ENCODE measurements around the gene PEAK3. TPM values are rescaled to one million over a fixed set of nuclear protein-coding genes. Genes with fewer than 3 reads are reported as not detected.
A peak's percentile ranks its signal among the peaks of the same experiment; 100 is the strongest.

The PEAK3 gene
- total and polyA plus RNA-seq, 5 donors from 2014 or later: 0.10 to 0.32 (median 0.15) TPM; not detected in 1

DNA sequence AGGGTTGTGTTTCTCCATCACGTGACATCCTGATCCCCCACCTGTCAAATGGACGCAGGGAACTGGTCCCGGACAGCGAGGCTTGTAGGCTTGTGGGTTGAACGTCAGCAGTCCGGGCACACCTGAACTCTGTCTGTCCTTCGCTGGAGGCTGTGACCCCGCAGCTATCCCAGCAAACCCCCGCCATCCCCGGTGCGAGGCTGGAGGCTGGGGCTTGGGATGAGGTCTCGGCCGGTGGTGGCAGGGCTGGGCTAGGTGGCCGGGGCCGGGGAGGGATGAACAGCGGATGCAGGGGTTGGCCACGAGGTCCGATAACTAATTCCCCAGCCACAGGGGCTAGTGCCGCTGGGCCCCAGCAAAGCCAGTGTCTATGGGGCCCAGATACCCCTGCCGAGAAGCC, 37.6 kb upstream of the PEAK3 start:
- H3K27ac ChIP-seq (ENCODE audit: insufficient read depth, low read length, poor library complexity, severe bottlenecking): no peak overlapping the region
- no peak overlapping the region for H3K4me3 ChIP-seq (ENCODE audit: low read depth, low read length)
- ATAC-seq (ENCODE audit: low read depth in 2 of 2) (no peak), DNase-seq (no peak)
- peaks cover 5% of the 10 kb centered on the region for H3K36me3 ChIP-seq (ENCODE audit: control insufficient read depth, insufficient read depth, low read length)
- Mint-ChIP-seq H3K27me3 (peaks cover 6% of the 10 kb centered on the region), H3K4me3 (no peak overlapping the region), H3K9me3 (peaks cover 4 to 12% (median 7%) of the 10 kb centered on the region in 7 donors), H3K27ac (no peak overlapping the region), H3K36me3 (peaks cover 6% of the 10 kb centered on the region), H3K4me1 (peaks cover 0 to 5% (median 0%) of the 10 kb centered on the region in 4 donors)
- H3K27me3 ChIP-seq (ENCODE audit: control insufficient read depth, insufficient read depth, low read length): peaks cover 3% of the 10 kb centered on the region
- H3K9me3 ChIP-seq (ENCODE audit: control insufficient read depth in 2 of 2, low read length in 2 of 2): peaks cover 9 to 13% of the 10 kb centered on the region in 2 experiments
- no peaks in the 10 kb centered on the region for H3K4me1 ChIP-seq (ENCODE audit: control insufficient read depth, insufficient read depth, low read length, poor library complexity, severe bottlenecking)

DNA sequence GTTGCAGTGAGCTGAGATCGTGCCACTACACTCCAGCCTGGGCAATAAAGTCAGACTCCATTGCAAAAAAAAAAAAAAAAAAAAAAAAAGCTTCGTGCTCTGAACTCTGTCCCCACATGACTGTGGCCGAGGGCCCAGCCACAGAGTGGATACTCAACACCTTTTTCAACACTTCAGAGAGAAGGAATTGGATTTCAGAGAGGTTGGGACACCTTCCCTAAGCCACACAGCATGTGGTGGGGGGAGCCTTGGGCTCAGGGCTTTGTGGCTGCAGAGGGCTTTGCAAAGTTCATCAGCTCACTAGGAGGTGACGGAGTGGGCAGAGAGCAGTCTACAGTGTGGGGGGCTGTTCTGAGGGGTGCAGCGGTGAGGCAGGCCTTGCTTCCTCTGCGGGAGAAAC, 36.9 kb upstream of the PEAK3 start:
- Mint-ChIP-seq H3K4me1 (peaks cover 0 to 5% (median 0%) of the 10 kb centered on the region in 4 donors), H3K9me3 (peaks cover 4 to 15% (median 7%) of the 10 kb centered on the region in 7 donors), H3K27me3 (peaks cover 13% of the 10 kb centered on the region), H3K4me3 (peak overlapping the region in 1 of 4 donors; percentile 13), H3K27ac (no peak overlapping the region), H3K36me3 (peaks cover 4% of the 10 kb centered on the region)
- no peak for DNase-seq
- no peak for ATAC-seq (ENCODE audit: low read depth in 2 of 2)
- Histone ChIP-seq H3K4me1 (ENCODE audit: control insufficient read depth, insufficient read depth, low read length, poor library complexity, severe bottlenecking) (no peaks in the 10 kb centered on the region), H3K27ac (ENCODE audit: insufficient read depth, low read length, poor library complexity, severe bottlenecking) (no peak overlapping the region), H3K4me3 (ENCODE audit: low read depth, low read length) (no peak overlapping the region), H3K27me3 (ENCODE audit: control insufficient read depth, insufficient read depth, low read length) (peaks cover 7% of the 10 kb centered on the region), H3K9me3 (ENCODE audit: control insufficient read depth in 2 of 2, low read length in 2 of 2) (peaks cover 9 to 15% of the 10 kb centered on the region in 2 experiments), H3K36me3 (ENCODE audit: control insufficient read depth, insufficient read depth, low read length) (peaks cover 3% of the 10 kb centered on the region)

DNA sequence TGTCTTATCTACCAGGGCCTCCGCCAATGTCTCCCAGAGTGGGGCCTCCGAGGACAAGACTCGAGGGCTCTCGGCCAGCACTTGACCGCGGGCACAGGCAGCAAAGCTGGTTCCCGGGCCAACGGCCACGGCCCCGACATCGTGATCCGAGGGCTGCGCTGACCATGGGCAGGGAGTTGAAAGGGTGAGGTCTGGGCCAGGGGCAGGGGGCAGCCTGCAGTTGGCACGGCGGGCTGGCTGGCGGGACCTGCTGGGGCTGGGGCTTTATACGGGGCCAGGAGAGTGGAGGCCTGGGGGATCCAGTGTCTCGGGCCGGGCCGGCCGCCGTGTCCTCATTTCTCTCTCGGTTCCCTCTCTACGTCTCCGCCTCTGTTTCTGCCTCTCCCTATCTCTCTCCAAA, 35.8 kb upstream of the PEAK3 start:
- Mint-ChIP-seq H3K36me3 (peaks cover 4% of the 10 kb centered on the region), H3K9me3 (peaks cover 4 to 15% (median 7%) of the 10 kb centered on the region in 7 donors), H3K4me3 (no peak overlapping the region), H3K27me3 (peaks cover 24% of the 10 kb centered on the region), H3K4me1 (peaks cover 0 to 5% (median 0%) of the 10 kb centered on the region in 4 donors), H3K27ac (no peak overlapping the region)
- no peak for ATAC-seq (ENCODE audit: low read depth in 2 of 2)
- no peak overlapping the region for H3K4me3 ChIP-seq (ENCODE audit: low read depth, low read length)
- no peak overlapping the region for H3K27ac ChIP-seq (ENCODE audit: insufficient read depth, low read length, poor library complexity, severe bottlenecking)
- DNase-seq: no peak
- peaks cover 7% of the 10 kb centered on the region for H3K27me3 ChIP-seq (ENCODE audit: control insufficient read depth, insufficient read depth, low read length)
- H3K36me3 ChIP-seq (ENCODE audit: control insufficient read depth, insufficient read depth, low read length): peaks cover 3% of the 10 kb centered on the region
- H3K9me3 ChIP-seq (ENCODE audit: control insufficient read depth in 2 of 2, low read length in 2 of 2): peaks cover 9 to 15% of the 10 kb centered on the region in 2 experiments
- H3K4me1 ChIP-seq (ENCODE audit: control insufficient read depth, insufficient read depth, low read length, poor library complexity, severe bottlenecking): no peaks in the 10 kb centered on the region

DNA sequence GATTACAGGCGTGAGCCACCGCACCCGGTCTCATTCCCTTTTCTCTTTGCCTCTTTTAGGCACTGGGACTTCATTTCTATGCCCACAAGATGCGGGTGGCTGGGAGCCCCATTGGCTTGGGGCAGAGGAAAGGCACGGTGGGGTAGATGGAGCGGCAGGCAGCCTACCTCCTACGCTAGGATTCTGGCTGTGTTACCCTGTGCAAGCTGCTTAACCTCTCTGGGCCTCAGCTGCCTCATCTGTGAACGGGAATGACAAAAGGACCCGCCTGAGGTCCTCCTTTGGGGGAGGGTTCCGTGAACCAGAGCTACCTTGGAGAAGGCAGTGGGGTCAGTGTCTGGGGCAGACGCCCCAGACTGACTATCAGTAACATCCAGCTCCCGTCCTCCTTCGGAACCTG, 35.3 kb upstream of the PEAK3 start:
- H3K4me1 ChIP-seq (ENCODE audit: control insufficient read depth, insufficient read depth, low read length, poor library complexity, severe bottlenecking): no peaks in the 10 kb centered on the region
- H3K27ac Mint-ChIP-seq: no peak overlapping the region
- no peak for ATAC-seq (ENCODE audit: low read depth in 2 of 2)

DNA sequence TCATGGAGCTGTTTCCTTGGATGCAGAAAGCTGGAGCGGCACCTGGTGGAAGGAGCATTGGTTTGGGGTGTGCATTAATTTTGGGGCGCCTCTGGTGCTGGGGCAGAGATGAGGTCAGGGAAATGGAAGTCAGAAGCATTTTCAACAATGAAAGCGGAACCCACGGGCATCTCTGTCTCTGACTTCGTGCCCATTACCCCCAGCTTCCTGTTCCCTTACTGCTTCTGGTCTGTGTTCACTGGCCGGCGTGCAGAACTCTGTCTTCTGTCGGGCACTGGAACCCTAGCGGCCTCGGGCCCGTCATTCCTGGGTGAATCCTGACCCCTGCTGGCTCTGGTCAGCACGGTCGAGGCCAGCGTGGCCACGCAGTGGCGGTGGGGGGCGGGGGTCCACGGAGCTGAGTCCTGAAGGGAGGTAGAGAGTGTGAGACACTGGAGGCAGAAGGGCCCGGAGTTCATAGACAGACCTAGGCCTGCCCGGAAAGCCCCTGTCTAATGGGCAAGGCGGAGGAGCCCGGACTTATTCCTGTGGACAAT, 33.9 kb upstream of the PEAK3 start:
- peak overlapping the region in 1 of 3 donors; percentile 17 for H3K27ac Mint-ChIP-seq
- peak; percentile 46 to 54 for ATAC-seq (ENCODE audit: low read depth in 2 of 2)
- Histone ChIP-seq H3K27ac (ENCODE audit: insufficient read depth, low read length, poor library complexity, severe bottlenecking) (no peak overlapping the region), H3K9me3 (ENCODE audit: control insufficient read depth in 2 of 2, low read length in 2 of 2) (peaks cover 9 to 15% of the 10 kb centered on the region in 2 experiments), H3K4me1 (ENCODE audit: control insufficient read depth, insufficient read depth, low read length, poor library complexity, severe bottlenecking) (no peaks in the 10 kb centered on the region), H3K36me3 (ENCODE audit: control insufficient read depth, insufficient read depth, low read length) (no peaks in the 10 kb centered on the region), H3K4me3 (ENCODE audit: low read depth, low read length) (no peak overlapping the region), H3K27me3 (ENCODE audit: control insufficient read depth, insufficient read depth, low read length) (peaks cover 7% of the 10 kb centered on the region)
- peaks cover 4 to 15% (median 7%) of the 10 kb centered on the region in 7 donors for H3K9me3 Mint-ChIP-seq
- H3K4me3 Mint-ChIP-seq: no peak overlapping the region
- peaks cover 33% of the 10 kb centered on the region for H3K27me3 Mint-ChIP-seq
- peak in 1 of 3 donors; percentile 39 for DNase-seq
- peaks cover 0 to 5% (median 0%) of the 10 kb centered on the region in 4 donors for H3K4me1 Mint-ChIP-seq
- peaks cover 4% of the 10 kb centered on the region for H3K36me3 Mint-ChIP-seq

More for the DNA sequence above, 35.3 kb upstream of the PEAK3 start:
- no peak for DNase-seq
- peaks cover 4% of the 10 kb centered on the region for H3K36me3 Mint-ChIP-seq
- H3K9me3 ChIP-seq (ENCODE audit: control insufficient read depth in 2 of 2, low read length in 2 of 2): peaks cover 9 to 15% of the 10 kb centered on the region in 2 experiments
- no peak overlapping the region for H3K4me3 ChIP-seq (ENCODE audit: low read depth, low read length)
- H3K9me3 Mint-ChIP-seq: peaks cover 4 to 15% (median 7%) of the 10 kb centered on the region in 7 donors
- H3K27me3 ChIP-seq (ENCODE audit: control insufficient read depth, insufficient read depth, low read length): peaks cover 7% of the 10 kb centered on the region
- peaks cover 26% of the 10 kb centered on the region for H3K27me3 Mint-ChIP-seq
- H3K27ac ChIP-seq (ENCODE audit: insufficient read depth, low read length, poor library complexity, severe bottlenecking): no peak overlapping the region
- peaks cover 0 to 5% (median 0%) of the 10 kb centered on the region in 4 donors for H3K4me1 Mint-ChIP-seq
- peaks cover 3% of the 10 kb centered on the region for H3K36me3 ChIP-seq (ENCODE audit: control insufficient read depth, insufficient read depth, low read length)
- H3K4me3 Mint-ChIP-seq: no peak overlapping the region

DNA sequence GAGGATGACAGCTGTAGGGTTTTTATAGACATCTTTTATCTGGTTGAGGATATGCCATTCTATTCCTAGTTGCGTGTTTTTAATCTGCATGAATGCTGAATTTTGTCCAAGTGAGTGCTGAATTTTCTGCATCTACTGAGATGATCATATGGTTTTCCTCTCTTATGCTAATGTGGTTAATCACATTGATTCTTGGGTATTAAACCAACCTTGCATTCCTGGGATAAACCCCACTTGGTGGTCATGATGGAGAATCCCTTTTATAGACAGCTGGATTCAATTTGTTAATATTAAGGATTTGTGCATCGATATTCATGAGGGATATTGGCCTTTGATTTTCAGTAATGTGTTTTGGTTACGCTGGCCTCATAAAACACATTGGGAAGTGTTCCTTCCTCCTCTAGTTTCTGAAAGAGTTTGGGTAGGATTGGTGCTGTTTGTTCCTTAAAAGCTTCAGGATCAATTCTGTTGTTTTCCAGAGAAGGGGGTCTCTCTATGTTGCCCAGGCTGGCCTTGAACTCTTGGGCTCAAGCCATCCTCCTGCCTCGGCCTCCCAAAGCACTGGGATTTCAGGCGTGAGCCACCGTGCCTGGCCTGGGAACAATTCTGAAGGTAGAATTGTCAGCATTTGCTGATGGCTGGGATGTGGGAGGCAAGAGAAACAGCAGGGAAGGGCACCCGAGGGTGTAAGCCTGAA, 33.3 kb upstream of the PEAK3 start:
- peaks cover 7% of the 10 kb centered on the region for H3K27me3 ChIP-seq (ENCODE audit: control insufficient read depth, insufficient read depth, low read length)
- no peak overlapping the region for H3K4me3 ChIP-seq (ENCODE audit: low read depth, low read length)
- H3K9me3 Mint-ChIP-seq: peaks cover 4 to 15% (median 7%) of the 10 kb centered on the region in 7 donors
- no peak for DNase-seq
- H3K4me3 Mint-ChIP-seq: no peak overlapping the region
- no peak overlapping the region for H3K27ac ChIP-seq (ENCODE audit: insufficient read depth, low read length, poor library complexity, severe bottlenecking)
- peak overlapping the region in 1 of 3 donors; percentile 17 for H3K27ac Mint-ChIP-seq
- no peak for ATAC-seq (ENCODE audit: low read depth in 2 of 2)
- H3K4me1 Mint-ChIP-seq: peaks cover 0 to 5% (median 0%) of the 10 kb centered on the region in 4 donors
- H3K36me3 ChIP-seq (ENCODE audit: control insufficient read depth, insufficient read depth, low read length): no peaks in the 10 kb centered on the region
- peaks cover 33% of the 10 kb centered on the region for H3K27me3 Mint-ChIP-seq
- no peaks in the 10 kb centered on the region for H3K4me1 ChIP-seq (ENCODE audit: control insufficient read depth, insufficient read depth, low read length, poor library complexity, severe bottlenecking)
- peaks cover 4% of the 10 kb centered on the region for H3K36me3 Mint-ChIP-seq
- H3K9me3 ChIP-seq (ENCODE audit: control insufficient read depth in 2 of 2, low read length in 2 of 2): peaks cover 9 to 15% of the 10 kb centered on the region in 2 experiments

DNA sequence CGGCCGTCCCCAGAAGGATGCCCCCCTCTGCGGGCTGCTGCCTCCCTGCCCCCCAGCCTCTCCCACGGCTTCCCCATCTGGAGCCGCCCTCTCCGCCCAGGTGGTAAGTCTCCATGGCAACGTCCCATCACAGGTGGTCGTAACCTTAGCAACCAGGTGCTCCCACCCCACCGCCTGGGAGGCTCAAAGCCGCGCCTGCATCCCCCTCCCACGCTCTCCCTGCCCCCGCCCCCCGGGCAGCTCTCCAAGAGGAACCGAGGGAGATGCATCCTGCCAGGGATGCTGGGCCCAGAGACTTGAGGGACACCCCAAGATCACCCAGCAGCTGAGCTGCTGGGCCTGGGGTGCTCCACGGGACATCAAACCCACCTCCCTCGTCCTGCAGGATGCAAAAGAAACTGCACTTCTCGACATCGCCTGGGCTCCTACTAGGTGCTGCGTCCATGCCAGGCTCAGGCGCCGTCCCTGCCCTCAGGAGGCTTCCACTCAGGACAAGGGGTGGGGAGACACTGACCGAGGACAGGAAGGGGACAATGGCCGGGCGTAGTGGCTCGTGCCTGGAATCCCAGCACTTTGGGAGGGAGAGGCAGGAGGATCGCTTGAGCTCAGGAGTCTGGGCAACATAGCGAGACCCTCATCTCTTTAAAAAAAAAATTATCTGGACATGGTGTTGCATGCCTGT, 31.0 kb upstream of the PEAK3 start:
- Histone ChIP-seq H3K27ac (ENCODE audit: insufficient read depth, low read length, poor library complexity, severe bottlenecking) (no peak overlapping the region), H3K9me3 (ENCODE audit: control insufficient read depth in 2 of 2, low read length in 2 of 2) (peaks cover 9 to 15% of the 10 kb centered on the region in 2 experiments), H3K27me3 (ENCODE audit: control insufficient read depth, insufficient read depth, low read length) (peaks cover 7% of the 10 kb centered on the region), H3K4me3 (ENCODE audit: low read depth, low read length) (no peak overlapping the region), H3K4me1 (ENCODE audit: control insufficient read depth, insufficient read depth, low read length, poor library complexity, severe bottlenecking) (peaks cover 4% of the 10 kb centered on the region), H3K36me3 (ENCODE audit: control insufficient read depth, insufficient read depth, low read length) (no peaks in the 10 kb centered on the region)
- Mint-ChIP-seq H3K9me3 (peaks cover 4 to 15% (median 7%) of the 10 kb centered on the region in 7 donors), H3K27me3 (peaks cover 53% of the 10 kb centered on the region), H3K36me3 (peaks cover 4% of the 10 kb centered on the region), H3K4me1 (peaks cover 0 to 11% (median 1%) of the 10 kb centered on the region in 4 donors), H3K4me3 (no peak overlapping the region), H3K27ac (peak overlapping the region in 1 of 3 donors; percentile 52)
- DNase-seq (no peak), ATAC-seq (ENCODE audit: low read depth in 2 of 2) (no peak)

Measured in CD4-positive, CD25-positive, alpha-beta regulatory T cell (primary cell).